Erythroblast (primary cell): ENCODE results near the gene GOLGA6B.

Experiments
- GATA1 ChIP-seq: IDR thresholded peaks from 2 replicates; pipeline ENCODE4 v1.6.1; 2011; ENCODE audit warnings: low read depth, mild to moderate bottlenecking, control low read depth, low read length, moderate library complexity
- POLR2A ChIP-seq: IDR thresholded peaks from 2 replicates; pipeline ENCODE4 v1.6.1; 2011; ENCODE audit warnings: mild to moderate bottlenecking, low read length

DNA sequence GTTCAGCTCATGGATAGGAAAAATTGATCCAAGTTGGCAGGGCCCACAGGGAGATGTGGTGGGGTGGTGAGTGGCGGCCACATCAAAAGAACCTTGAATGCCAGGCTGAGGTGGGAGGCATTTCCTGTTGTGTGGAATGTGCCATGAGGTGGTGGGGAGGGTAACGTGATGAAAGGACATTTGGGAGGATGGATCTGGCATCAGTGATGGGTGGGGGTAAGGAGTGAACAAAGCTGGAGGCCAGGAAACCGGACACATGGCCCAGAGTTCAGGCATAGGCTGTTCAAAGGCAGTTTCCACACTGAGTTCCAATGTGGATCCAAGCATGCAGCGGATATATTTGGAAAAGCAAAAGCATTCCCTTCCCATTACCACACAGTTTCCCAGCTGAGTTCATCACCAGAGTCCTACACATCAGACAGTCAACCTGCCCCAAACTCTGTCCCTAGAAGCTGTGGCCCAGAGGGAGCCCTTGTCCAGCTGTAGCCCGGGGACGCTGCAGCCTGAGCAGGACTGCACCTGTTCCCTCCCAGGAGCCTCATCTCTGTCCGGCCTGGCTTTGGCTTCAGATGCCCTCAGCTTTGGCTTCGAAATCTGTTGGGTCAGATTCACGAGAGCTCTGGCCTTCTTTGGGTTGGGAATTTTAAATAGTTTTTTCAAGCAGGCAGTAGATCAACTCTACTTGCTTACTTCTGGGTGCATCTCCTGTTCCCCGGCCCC lies 37.8 kb upstream of the GOLGA6B start:
- TF ChIP-seq POLR2A, result no peak
- TF ChIP-seq GATA1, result no peak
